PC-9 (cell line): ENCODE data around the gene ZNF674. TPM values are rescaled to one million over a fixed set of nuclear protein-coding genes. Genes with fewer than 3 reads are reported as not detected.

Experiments used
- BruUV-seq: library from RNA; stranded (reverse); fragments of 400-500 nt; replicated peaks from 2 replicates; lab custom pipeline; 2021; lab: Mats Ljungman, UMichigan
- CTCF ChIA-PET: fragments of 300-600 bp; sonication (Branson Sonifier 250); formaldehyde crosslinking; loops from one replicate; lab custom pipeline; 2022; ENCODE audit warnings: antibody characterized with exemption; lab: Charles Lee
- POLR2A ChIA-PET: fragments of 300-600 bp; sonication (Branson Sonifier 250); formaldehyde crosslinking; loops from one replicate; lab custom pipeline; 2022; ENCODE audit warnings: antibody characterized with exemption; ENCODE audit not compliant: unreplicated experiment; lab: Charles Lee
- DNase-seq, 2 experiments: peaks; one replicate each; pipeline versions ENCODE4 v3.0.0 to v3.0.0-alpha.2; 2015 to 2022; ENCODE audit warnings: mixed read lengths in 1 of 2
- H2AFZ ChIP-seq: fragments of 200-600 bp; sonication (generic); 2 replicates; pipeline ENCODE4 v1.8.1; 2017; ENCODE audit warnings: antibody characterized with exemption
- H3F3A ChIP-seq: fragments of 200-600 bp; sonication (generic); 2 replicates; pipeline ENCODE4 v1.8.1; 2017; ENCODE audit warnings: antibody characterized with exemption, mild to moderate bottlenecking, low read depth; ENCODE audit not compliant: insufficient read depth
- H3K27ac ChIP-seq: fragments of 200-600 bp; sonication (generic); 2 replicates; pipeline ENCODE4 v1.6.1; 2016; ENCODE audit warnings: mixed run types
- H3K27me3 ChIP-seq: fragments of 200-600 bp; sonication (generic); 2 replicates; pipeline ENCODE4 v1.6.1; 2016; ENCODE audit warnings: low read depth, mixed run types; ENCODE audit not compliant: insufficient read depth
- H3K36me3 ChIP-seq: fragments of 200-600 bp; sonication (generic); 2 replicates; pipeline ENCODE4 v1.6.1; 2016; ENCODE audit warnings: low read depth, mixed run types
- H3K4me1 ChIP-seq: fragments of 200-600 bp; sonication (generic); replicated peaks from 2 replicates; pipeline ENCODE4 v1.6.1; 2016; ENCODE audit warnings: mixed run types; ENCODE audit not compliant: insufficient read depth
- H3K4me2 ChIP-seq: fragments of 200-600 bp; sonication (generic); 2 replicates; pipeline ENCODE4 v1.6.1; 2017; ENCODE audit warnings: mixed run types
- H3K4me3 ChIP-seq: fragments of 200-600 bp; sonication (generic); 2 replicates; pipeline ENCODE4 v1.6.1; 2016; ENCODE audit warnings: mixed run types
- H3K79me2 ChIP-seq: fragments of 200-600 bp; sonication (generic); 2 replicates; pipeline ENCODE4 v1.6.1; 2017; ENCODE audit warnings: low read depth, mixed run types
- H3K9me2 ChIP-seq: fragments of 200-600 bp; sonication (generic); 2 replicates; pipeline ENCODE4 v1.8.1; 2017; ENCODE audit warnings: mild to moderate bottlenecking; ENCODE audit not compliant: insufficient read depth
- H3K9me3 ChIP-seq: fragments of 200-600 bp; sonication (generic); 2 replicates; pipeline ENCODE4 v1.8.1; 2016; ENCODE audit warnings: low read depth; ENCODE audit not compliant: insufficient read depth
- H4K20me1 ChIP-seq: fragments of 200-600 bp; sonication (generic); 2 replicates; pipeline ENCODE4 v1.8.1; 2017; ENCODE audit not compliant: insufficient read depth
- EZH2 ChIP-seq: fragments of 200-600 bp; sonication (generic); IDR thresholded peaks from 2 replicates; pipeline ENCODE4 v1.8.0; 2017; ENCODE audit warnings: antibody characterized with exemption, low read depth
- intact Hi-C: fragments of 100-400 bp; cut with micrococcal nuclease; formaldehyde crosslinking; loops from one replicate; pipeline ENCODE4 v1.10.0; 2022; ENCODE audit not compliant: unreplicated experiment
- total RNA-seq: library from RNA; stranded (reverse); gene quantifications from 2 replicates; pipeline ENCODE4 v1.2.3, GENCODE V29; 2021
- TF ChIP-seq, protein P1 (sequence below): fragments of 200-600 bp; sonication (generic); conservative IDR thresholded peaks from 2 replicates; pipeline ENCODE4 v1.6.1; 2017; ENCODE audit warnings: mixed run types, antibody characterized with exemption, mild to moderate bottlenecking, moderate library complexity

ZNF674 gene
- total RNA-seq, 1 experiment from 2014 or later = 3.9 TPM

DNA sequence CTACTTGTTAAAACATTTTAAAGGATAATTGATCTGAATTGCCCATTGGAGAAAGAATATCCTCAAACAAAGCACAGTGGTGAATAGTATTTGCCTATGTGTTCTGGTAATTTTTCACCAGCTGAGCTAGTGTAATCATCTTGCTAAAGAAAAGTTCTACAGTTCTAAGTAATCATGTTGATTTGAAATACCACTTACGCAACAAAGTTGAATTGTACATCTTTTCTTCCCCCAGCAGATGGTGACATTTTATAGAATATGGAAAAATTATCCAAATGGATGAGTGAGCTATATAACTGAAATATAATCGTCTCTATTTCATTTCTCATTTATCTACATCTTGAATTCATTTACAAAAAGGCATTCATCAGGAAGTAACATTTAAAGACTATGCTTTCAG lies 9.7 kb upstream of the ZNF674 start:
- BruUV-seq = no TSS peak

DNA sequence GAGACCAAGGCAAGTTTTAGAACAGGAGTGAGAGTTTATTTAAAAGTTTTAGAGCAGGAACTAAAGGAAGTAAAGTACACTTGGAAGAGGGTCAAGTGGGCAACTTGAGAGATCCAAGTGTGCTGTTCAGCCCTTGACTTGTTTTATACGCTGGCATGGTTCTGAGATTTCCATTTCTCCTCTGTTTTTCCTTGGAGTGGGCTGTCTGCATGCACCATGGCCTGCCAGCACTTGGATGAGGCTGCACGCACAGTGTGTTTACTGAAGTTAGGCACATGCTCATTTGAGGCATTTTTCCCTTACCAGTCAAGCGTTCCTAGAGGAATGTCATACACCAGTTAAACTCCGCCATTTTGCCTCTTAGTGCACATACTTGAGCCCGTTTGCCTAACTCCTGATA lies 8.7 kb upstream of the ZNF674 start:
- TF ChIP-seq, protein P1, sequence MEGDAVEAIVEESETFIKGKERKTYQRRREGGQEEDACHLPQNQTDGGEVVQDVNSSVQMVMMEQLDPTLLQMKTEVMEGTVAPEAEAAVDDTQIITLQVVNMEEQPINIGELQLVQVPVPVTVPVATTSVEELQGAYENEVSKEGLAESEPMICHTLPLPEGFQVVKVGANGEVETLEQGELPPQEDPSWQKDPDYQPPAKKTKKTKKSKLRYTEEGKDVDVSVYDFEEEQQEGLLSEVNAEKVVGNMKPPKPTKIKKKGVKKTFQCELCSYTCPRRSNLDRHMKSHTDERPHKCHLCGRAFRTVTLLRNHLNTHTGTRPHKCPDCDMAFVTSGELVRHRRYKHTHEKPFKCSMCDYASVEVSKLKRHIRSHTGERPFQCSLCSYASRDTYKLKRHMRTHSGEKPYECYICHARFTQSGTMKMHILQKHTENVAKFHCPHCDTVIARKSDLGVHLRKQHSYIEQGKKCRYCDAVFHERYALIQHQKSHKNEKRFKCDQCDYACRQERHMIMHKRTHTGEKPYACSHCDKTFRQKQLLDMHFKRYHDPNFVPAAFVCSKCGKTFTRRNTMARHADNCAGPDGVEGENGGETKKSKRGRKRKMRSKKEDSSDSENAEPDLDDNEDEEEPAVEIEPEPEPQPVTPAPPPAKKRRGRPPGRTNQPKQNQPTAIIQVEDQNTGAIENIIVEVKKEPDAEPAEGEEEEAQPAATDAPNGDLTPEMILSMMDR = no peak
- no peak for TF ChIP-seq EZH2
- no peaks in the 10 kb centered on the region for H3K9me3 ChIP-seq
- DNase-seq = no peak
- CTCF ChIA-PET = no interaction called here
- H3F3A ChIP-seq = no peaks in the 10 kb centered on the region
- no peak overlapping the region for H3K4me3 ChIP-seq
- no peak overlapping the region for H3K4me2 ChIP-seq
- no peaks in the 10 kb centered on the region for H3K79me2 ChIP-seq
- intact Hi-C loops = loop anchor here (10.0 kb wide), 1 partner anchor 481 kb away; no protein-coding TSS in a partner anchor
- no peaks in the 10 kb centered on the region for H3K4me1 ChIP-seq
- no peak overlapping the region for H2AFZ ChIP-seq
- no TSS peak for BruUV-seq
- no peaks in the 10 kb centered on the region for H3K36me3 ChIP-seq
- no peaks in the 10 kb centered on the region for H3K9me2 ChIP-seq
- H3K27me3 ChIP-seq = no peaks in the 10 kb centered on the region
- H3K27ac ChIP-seq = no peak overlapping the region
- POLR2A ChIA-PET = no interaction called here
- no peaks in the 10 kb centered on the region for H4K20me1 ChIP-seq

More for the DNA sequence above, 9.7 kb upstream of the ZNF674 start:
- H3F3A ChIP-seq = no peaks in the 10 kb centered on the region
- DNase-seq = no peak
- ChIA-PET POLR2A (no interaction called here), CTCF (interaction anchor here (0.7 kb wide), 1 partner anchor 216 kb away, joined by 7 read pairs; no protein-coding TSS in a partner anchor)
- no peaks in the 10 kb centered on the region for H3K79me2 ChIP-seq
- no peak overlapping the region for H3K4me3 ChIP-seq
- H3K27ac ChIP-seq = no peak overlapping the region
- H3K4me2 ChIP-seq = no peak overlapping the region
- no peaks in the 10 kb centered on the region for H3K4me1 ChIP-seq
- no peaks in the 10 kb centered on the region for H3K9me2 ChIP-seq
- no peak overlapping the region for H2AFZ ChIP-seq
- no peaks in the 10 kb centered on the region for H4K20me1 ChIP-seq
- no peaks in the 10 kb centered on the region for H3K9me3 ChIP-seq
- intact Hi-C loops = loop anchor here (10.0 kb wide), 1 partner anchor 480 kb away; no protein-coding TSS in a partner anchor
- TF ChIP-seq, protein P1 = peak; percentile 30; the same call in 1 of the 2 replicates
- no peak for TF ChIP-seq EZH2
- H3K36me3 ChIP-seq = no peaks in the 10 kb centered on the region
- no peaks in the 10 kb centered on the region for H3K27me3 ChIP-seq

DNA sequence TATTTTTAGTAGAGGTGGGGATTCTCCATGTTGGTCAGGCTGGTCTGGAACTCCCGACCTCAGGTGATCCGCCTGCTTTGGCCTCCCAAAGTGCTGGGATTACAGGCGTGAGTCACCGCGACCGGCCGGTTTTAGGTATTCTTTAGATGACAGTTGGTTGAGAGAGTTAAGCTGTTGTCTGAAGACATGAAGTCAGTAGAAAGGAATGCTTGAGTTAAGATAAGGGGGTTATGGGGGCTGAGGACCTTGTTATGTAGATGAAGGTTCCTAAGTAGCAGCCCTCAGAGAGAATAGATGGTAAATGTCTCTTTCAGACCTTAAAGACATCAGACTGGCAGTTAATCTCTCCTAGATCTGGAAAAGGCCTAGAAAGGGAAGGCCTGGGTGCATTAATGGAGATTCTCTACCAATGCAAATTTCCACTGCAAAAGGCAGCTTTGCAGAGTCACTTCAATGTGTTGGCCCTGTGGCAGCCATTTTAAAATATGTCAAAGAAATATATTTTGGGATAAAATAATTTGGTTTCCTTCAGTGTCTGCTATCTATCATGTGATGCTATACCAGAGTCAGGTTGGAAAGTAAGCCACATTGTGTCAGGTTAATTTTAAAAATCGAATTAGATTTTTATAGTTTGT lies 6.4 kb upstream of the ZNF674 start:
- no peak overlapping the region for H3K27ac ChIP-seq
- no peaks in the 10 kb centered on the region for H4K20me1 ChIP-seq
- BruUV-seq = no TSS peak
- CTCF ChIA-PET = no interaction called here
- DNase-seq = no peak
- no peaks in the 10 kb centered on the region for H3K9me2 ChIP-seq
- intact Hi-C loops = loop anchor here (10.0 kb wide), 1 partner anchor 483 kb away; no protein-coding TSS in a partner anchor
- no peak overlapping the region for H3K4me2 ChIP-seq
- H3K4me3 ChIP-seq = no peak overlapping the region
- no peak for TF ChIP-seq EZH2
- TF ChIP-seq, protein P1 = no peak
- H3K36me3 ChIP-seq = no peaks in the 10 kb centered on the region
- H3K9me3 ChIP-seq = no peaks in the 10 kb centered on the region
- no peak overlapping the region for H2AFZ ChIP-seq
- no peaks in the 10 kb centered on the region for H3K4me1 ChIP-seq
- no peaks in the 10 kb centered on the region for H3K27me3 ChIP-seq
- H3K79me2 ChIP-seq = peaks cover 10% of the 10 kb centered on the region
- H3F3A ChIP-seq = no peaks in the 10 kb centered on the region
- POLR2A ChIA-PET = no interaction called here
